Measurements from ENCODE around the gene SPDYE16. TPM values are rescaled to one million over a fixed set of nuclear protein-coding genes. Genes with fewer than 3 reads are reported as not detected.

Gene SPDYE16
- not detected in 5 replicates for total RNA-seq (2022; extraction: Qiagen RNA extraction; ENCODE audit: low read depth)

GRCh38 chr7:76543197-76543596, at the start of gene SPDYE16:
TSS of gene SPDYE16 (minus strand) at chr7:76543297. CDS start at chr7:76541459, 1,838 bp downstream.

GRCh38 chr7:76509931-76510877, 32.9 kb downstream of the SPDYE16 start, which contains the start of gene UPK3B:
TSS of gene UPK3B (plus strand) at chr7:76510552. CDS start at chr7:76510653, 101 bp downstream.

Other genes with a start within 250 kb of the SPDYE16 start
- gene HSPB1, start 240.6 kb downstream of the SPDYE16 start, total RNA-seq (2022; extraction: Qiagen RNA extraction; ENCODE audit: low read depth): 655 to 1,187 TPM (median 1,093 TPM) in 5 replicates
- 151 to 243 TPM (median 234 TPM) in 5 replicates for gene YWHAG, start 184.3 kb downstream of the SPDYE16 start, total RNA-seq (2022; extraction: Qiagen RNA extraction; ENCODE audit: low read depth)
- gene SSC4D, start 133.6 kb downstream of the SPDYE16 start, total RNA-seq (2022; extraction: Qiagen RNA extraction; ENCODE audit: low read depth): 0.83 to 1.4 TPM (median 1.2 TPM) in 5 replicates
- gene ZP3, start 118.3 kb downstream of the SPDYE16 start, total RNA-seq (2022; extraction: Qiagen RNA extraction; ENCODE audit: low read depth): 14.4 to 21.7 TPM (median 19.4 TPM) in 5 replicates
- 29.0 to 42.9 TPM (median 41.7 TPM) in 5 replicates for gene DTX2, start 81.6 kb downstream of the SPDYE16 start, total RNA-seq (2022; extraction: Qiagen RNA extraction; ENCODE audit: low read depth)
- 11.2 to 20.7 TPM (median 17.7 TPM) in 5 replicates for gene UPK3B, start 32.7 kb downstream of the SPDYE16 start, total RNA-seq (2022; extraction: Qiagen RNA extraction; ENCODE audit: low read depth)
- 22.4 to 27.3 TPM (median 25.4 TPM) in 5 replicates for gene POMZP3, start 84.0 kb upstream of the SPDYE16 start, total RNA-seq (2022; extraction: Qiagen RNA extraction; ENCODE audit: low read depth)